Endometrial microvascular endothelial cells (primary cell): ENCODE results near the gene SLC3A2. TPM values are rescaled to one million over a fixed set of nuclear protein-coding genes. Genes with fewer than 3 reads are reported as not detected.
"Not testable (repeated sequence)": the region's sequence is repeated elsewhere in the genome, so short reads cannot be mapped to it uniquely, and the experiment has no call there.

Experiments
- in situ Hi-C: cut with HindIII; loops from 2 replicates; pipeline ENCODE4 v1.10.0; 2017; ENCODE audit warnings: low sequenced_read_pairs, low pct_unique_long_range_greater_than_20kb; ENCODE audit errors: inconsistent ontology term
- total RNA-seq: library from RNA; depleted of rRNA; stranded (reverse); fragments of >200 nt; gene quantifications from one replicate; pipeline ENCODE4 v1.2.3, GENCODE V29; 2015; ENCODE audit errors: inconsistent ontology term

SLC3A2 gene
- total RNA-seq, 1 donor from 2014 or later: 224 TPM

DNA sequence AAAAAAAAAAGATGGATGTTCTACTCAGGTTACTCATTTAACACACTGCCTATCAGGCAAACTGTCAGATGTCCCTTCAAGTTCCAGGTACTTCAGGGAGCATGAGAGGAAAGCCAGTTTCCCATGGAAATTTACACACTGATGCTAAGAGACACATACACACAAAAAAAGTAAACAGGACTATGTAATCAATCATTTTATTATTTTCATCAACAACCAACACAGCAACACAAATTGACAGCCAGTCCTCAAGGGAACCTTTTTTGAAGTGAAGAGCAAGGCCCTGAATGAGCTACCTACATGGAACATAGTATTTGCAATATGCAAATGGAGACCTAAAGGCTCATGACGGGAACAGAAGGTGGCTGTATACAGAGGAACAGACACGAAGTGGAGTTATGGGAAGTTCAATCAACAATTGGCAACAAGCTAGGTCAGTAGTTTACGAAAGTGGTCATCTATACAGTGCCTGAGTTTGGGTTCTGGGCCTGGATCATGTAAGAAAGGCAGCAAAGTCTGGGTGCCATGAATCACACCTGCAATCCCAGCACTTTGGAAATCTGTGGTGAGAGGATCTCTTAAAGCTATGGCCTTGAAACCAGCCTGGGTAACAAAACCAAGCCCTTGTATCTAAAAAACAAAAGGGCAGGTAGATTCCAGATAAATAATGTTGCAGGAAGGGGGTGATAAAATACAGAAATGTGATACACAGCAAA, 28.7 kb upstream of the SLC3A2 start:
- in situ Hi-C loops: no loop called here

DNA sequence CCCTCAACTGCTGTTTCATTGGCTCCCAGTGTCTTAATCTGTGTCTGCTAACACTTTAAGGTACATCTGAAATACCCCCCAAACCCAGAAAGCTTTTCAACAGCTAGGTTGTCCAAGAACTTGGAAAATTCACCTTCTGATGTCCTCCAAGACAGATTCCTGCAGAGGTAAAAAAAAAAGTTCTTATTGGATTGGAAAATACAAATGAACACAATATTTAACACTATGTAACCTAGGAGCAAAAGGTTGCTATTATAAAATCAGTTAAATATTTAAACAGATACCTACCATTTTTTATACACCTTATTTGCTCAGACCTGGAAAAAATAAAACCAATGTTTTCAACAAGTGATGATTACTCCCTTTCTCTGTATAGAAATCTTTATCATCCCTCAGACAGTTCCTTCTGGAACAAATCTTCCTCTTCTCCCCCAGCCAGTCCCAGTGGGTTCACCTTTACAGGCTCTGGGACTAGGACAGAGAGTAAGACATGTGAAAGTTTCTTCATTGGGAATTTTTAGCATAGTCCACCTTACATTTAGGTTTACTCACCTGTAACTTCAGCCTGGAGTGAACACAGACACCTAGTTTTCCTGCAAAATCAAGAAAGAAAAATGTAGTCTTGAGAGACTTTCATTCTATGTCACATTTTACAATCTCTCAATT, 28.0 kb upstream of the SLC3A2 start:
- in situ Hi-C loops: no loop called here

DNA sequence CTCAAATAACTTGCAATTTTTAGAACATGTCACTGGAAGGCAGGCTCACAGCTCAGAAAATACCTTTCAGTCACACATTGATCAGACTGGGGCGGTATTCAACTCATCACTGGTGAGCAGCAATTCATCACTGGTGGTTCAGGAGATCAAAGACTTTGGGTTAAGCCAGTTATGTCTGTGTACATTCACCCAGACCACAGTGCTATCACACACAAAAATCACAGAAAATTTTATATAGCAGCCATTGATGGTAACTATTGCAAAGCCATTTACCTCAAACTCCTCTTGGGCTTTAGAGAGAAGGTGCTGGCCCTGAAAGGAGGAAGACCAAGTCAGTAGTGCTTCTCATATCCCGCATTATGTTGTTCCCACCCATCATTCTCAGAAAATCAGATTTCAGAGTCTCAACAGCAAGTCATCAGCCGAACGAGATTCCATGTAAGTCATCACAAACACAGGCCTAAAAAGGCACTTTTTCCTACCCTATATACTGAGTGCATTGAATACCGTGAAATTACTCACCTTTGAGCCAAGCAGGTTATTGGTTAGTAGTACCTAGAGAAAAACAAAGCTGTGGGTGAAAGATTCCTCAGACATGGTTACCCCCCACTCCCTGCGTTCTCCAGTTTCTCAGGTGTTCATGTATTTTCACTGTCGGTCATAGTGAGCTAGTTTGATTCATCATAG, 27.3 kb upstream of the SLC3A2 start:
- in situ Hi-C loops: no loop called here

DNA sequence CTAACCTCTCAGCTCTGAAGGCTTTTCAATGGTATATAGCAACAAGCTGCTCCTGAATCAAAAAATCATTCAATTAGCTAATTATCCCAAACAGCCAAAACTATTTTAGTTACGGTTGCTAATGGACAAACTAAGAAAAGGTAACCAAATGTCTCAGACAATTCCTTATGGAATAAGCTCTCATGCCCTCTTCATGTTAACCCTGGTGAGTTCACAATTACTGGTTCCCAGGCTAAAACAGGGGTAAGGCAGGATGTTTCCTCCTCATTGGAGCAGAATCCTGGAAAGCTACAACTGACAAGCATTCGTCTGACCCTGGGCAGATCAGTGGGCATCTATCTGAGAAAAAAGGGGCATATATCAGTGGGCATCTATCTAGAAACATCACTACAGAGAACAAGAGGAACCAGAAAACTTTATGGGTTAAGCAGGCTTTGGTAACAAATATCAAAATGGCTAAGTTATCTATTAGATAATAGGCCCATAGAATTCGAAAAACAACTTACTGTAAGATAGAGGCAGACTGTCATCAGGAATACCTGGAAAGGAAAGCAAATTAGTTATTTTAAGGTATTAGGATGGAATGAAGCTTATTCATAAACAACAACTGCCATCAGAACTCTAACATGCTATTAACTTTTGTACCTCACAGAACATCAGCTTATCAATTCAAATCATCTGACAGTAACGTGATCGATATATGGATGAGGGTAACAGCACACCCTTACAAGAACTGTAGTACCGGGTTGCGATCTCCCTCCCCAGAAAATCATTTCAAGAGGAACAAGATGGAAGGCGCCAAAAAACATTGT, 26.5 kb upstream of the SLC3A2 start:
- in situ Hi-C loops: no loop called here

DNA sequence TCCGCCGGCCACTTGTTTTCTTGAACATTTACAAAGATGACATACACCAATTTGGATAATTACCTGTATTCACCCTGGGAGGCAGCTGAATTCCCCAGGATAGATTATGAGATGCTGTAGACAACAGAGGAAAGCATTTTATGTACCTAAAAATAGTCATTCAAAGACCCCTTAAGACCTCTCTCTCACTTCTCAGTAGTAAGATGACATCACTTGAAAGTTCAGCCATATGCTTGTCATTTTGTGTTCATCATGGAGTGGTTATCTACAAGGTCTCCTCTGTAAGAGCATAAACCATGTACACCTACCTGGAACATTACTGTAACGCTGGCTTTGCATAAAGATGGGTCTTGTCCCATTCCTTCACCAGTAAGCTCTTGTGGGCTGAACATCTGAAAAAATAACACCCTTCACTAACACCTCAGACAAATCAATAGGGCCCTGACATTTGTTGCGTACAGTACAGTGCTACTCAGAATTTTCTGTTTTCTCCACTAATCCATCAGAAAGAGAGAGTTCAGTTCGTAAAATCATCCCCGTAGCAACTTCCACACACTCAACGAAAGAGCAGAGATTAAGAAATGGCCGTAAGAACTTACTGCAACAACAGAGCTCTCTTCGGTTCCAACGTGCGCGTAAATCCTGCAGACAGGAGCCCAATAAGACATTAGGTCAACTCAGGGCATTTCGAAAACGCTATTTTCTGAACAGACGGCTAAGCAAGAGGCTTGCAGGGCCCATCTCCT, 25.7 kb upstream of the SLC3A2 start:
- in situ Hi-C loops: no loop called here

DNA sequence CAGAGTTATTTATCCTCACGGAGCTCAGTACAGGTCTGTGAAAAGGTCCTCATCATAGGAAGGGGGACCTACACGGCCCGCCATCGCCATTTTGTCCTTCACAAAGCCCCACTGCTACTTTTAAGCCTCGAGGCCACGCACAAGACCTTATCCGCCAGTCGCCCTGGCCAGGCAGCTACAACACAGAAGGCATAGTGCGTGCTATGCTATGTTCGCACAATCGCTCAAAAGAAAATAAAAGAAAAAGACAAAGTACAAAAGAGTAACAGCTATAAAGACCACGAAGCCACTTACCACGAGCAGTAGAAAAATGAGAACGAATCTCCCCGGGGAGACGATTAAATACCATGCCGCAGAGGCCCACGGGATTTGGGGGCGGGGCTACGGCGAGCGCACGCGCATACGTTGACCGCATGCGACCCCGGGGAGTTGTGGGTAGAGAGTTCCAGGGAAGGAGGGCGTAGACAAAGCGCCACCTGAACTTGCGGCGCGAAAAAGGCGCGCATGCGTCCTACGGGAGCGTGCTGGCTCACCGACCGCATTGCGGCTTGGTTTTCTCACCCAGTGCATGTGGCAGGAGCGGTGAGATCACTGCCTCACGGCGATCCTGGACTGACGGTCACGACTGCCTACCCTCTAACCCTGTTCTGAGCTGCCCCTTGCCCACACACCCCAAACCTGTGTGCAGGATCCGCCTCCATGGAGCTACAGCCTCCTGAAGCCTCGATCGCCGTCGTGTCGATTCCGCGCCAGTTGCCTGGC, 24.9 kb upstream of the SLC3A2 start:
- in situ Hi-C loops: no loop called here

DNA sequence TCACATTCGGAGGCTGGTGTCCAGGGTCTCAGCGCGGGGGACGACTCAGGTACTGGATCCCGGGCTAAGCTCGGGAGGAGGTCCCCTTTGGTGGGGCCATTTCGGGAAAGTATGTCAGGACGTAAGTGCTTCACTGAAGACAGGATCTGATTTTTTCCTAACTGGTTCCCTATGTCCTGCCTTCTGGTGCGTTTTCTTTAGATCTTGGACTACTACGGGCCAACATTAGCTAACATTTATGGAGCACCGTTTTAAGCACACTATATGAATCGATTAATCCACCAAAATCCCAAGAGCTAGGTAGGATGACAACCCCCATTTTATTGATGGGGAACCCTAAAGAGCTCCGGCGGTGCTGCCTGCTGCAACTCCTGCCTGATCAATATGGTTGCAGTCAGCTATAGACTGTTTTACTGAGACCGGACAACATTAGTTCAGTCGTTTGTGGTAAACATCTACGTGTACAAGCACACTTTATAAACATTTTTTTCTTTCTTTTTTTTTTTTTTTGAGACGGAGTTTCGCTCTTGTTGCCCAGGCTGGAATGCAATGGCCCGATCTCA, 24.3 kb upstream of the SLC3A2 start:
- in situ Hi-C loops: no loop called here

DNA sequence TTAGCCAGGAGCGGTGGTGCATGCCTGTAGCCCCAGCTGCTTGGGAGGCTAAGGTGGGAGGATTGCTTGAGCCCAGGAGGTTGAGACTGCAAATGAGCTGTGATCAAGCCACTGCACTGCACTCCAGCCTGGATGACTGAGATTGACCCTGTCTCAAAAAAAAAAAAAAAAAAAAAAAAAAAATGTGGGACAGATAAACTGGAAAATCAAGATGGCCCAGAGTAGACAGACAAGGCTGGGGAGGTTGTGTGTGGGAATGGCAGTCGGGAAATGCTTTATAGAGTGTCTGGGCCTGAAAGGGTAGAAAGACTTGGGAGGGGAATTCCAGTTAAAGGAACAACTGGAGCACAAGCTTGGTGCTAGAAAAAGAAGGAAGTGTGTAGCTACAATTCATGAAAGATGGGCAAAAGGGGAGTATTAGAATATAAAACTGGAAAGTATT, 23.1 kb upstream of the SLC3A2 start:
- in situ Hi-C loops: no loop called here

DNA sequence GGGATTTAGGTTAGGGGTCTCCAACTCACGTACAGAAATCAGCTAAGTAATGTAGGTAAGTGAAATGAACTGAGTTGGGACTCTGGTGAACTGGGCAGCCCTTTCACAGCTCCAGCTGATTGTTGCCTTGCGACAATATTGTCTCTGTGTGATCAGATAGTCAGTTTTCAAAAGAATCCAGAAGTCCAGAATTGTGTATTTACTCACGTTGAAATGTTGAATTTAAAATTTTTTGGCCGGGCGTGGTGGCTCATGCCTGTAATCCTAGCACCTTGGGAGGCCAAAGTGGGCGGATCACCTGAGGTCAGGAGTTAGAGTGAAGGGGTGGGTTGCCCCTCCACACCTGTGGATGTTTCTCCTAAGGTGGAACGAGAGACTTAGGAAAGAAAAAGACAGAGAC, 22.5 kb upstream of the SLC3A2 start:
- in situ Hi-C loops: no loop called here

DNA sequence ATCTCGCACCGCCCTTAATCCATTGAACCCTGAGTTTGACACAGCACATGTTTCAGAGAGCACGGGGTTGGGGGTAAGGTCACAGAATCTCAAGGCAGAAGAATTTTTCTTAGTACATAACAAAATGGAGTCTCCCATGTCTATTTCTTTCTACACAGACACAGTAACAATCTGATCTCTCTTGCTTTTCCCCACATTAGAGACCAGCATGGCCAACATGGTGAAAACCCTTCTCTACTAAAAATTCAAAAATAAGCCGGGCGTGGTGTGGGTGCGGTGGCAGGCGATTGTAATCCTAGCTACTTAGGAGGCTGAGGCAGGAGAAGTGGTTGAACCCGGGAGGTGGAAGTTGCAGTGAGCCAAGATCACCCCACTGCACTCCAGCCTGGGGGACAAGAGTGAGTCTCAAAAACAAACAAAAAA, 21.4 kb upstream of the SLC3A2 start:
- in situ Hi-C loops: not testable (repeated sequence)

DNA sequence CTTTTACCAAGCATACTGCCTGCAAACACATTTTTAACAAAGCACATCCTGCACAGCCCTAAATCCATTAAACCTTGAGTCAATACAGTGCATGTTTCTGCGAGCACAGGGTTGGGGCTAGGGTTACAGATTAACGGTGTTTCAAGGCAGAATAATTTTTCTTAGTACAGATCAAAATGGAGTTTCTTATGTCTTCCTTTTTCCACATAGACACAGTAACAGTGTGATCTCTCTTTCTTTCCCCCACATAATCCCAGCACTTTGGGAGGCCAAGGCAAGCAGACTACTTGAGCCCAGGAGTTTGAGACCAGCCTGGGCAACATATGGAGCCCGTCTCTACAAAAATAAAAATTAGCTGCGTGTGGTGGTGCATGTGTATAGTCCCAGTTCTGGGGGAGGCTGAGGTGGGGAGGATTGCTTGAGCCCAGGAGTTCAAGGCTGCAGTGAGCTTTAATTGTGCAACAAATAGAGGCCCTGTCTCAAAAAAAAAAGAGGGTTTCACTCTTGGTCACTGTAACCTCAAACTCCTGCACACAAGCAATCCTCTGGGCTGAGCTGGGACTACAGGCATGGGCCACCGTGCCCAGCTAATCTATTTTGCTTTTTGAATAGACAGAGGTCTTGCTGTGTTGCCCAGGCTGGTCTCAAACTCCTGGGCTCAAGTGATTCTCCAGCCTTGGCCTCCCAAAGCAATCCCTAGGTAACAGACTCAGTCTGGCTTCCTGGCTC, 19.7 kb upstream of the SLC3A2 start:
- in situ Hi-C loops: no loop called here

DNA sequence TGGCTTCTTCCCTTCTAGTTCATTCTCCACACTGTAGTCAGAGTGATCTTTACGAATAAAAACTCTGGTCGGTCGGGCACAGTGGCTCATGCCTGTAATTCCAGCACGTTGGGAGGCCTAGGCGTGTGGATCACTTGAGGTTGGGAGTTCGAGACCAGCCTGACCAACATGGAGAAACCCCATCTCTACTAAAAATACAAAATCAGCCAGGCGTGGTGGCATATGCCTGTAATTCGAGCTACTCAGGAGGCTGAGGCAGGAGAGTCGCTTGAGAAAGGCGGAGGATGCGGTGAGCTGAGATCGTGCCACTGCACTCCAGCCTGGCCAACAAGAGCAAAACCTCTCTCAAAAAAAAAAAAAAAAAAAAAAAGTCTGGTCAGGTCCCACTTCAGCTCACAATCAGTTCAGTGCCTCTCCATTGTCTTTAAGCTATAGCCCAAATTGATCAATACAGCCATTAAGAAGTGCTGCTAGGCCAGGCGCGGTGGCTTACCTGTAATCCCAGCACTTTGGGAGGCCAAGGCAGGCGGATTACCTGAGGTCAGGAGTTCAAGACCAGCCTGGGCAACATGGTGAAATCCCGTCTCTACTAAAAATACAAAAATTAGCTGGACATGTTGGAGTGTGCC, 19.0 kb upstream of the SLC3A2 start:
- in situ Hi-C loops: not testable (repeated sequence)

DNA sequence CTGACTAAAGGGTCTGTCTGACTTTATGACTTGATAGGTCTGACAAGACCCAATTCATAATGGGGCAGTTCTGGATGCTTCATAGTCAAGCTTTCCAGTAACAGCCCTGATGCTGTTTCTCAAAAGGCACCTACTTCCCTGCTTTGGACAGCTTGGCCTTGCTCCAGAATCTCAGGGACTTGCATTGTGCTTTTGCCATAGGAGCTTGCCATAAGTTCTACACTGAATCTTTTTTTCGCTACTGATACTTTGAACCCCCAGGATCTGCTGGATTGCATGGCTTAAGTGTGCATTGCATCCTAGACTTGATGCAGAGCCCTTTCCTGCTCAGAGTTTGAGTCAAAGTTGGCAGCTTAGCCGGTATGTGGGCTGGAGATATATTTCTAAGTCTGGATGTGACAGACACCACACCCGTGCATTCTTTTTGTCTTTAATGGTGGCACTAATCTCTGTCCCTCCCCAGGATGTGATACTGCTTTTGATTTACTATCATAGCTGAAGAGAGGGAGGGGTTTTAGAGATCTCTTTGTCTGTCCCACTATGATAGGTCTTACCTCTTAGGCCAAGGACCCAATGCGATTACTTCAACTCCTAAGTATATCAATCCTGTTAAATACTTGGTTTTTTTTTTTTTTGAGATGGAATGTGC, 16.9 kb upstream of the SLC3A2 start:
- in situ Hi-C loops: no loop called here

DNA sequence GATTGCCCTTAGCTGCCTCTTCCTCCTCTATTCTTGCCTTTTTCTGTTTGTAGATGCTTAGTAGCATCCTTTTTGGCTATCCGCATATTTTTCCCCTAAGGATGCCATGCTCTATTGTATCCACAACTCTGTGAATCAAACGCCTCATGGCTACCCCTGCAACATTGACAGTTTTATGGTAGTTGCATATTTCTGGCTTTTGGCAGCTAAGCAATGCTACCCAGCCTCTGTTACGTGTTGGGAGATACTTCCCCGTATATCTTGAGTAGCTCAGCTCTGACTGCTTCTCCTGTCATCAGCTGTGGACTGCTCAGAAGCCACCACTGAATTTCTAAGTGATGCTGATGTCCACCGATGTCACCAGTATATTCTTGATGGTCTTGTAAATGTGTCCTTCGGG, 15.1 kb upstream of the SLC3A2 start:
- in situ Hi-C loops: no loop called here

DNA sequence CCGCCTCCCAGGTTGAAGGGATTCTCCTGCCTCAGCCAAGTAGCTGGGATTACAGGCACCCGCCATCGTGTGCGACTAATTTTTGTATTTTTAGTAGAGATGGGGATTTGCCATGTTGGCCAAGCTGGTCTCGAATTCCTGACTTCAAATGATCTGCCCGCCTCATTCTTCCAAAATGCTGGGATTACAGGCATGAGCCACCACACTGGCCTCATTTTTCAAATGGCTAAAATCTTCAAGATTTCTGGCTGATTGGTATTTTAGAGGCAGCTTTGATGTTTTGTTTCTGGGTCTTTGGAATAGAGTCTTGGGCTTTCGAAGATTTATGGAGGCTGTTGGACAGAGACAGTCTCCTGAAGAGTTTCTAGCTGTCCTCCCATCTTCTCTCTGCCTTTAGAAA, 5.8 kb upstream of the SLC3A2 start:
- in situ Hi-C loops: no loop called here
